GM18870 (cell line): ENCODE results near the gene SS18L1.

Experiments used
- ATAC-seq: cut with Tn5 transposase; IDR thresholded peaks from one replicate; pipeline ENCODE4 v1.9.1; 2021; ENCODE audit warnings: moderate library complexity; ENCODE audit not compliant: unreplicated experiment

The SS18L1 gene

GRCh38 chr20:62151835-62152364 is 8.3 kb downstream of the SS18L1 start:
- no peak for ATAC-seq

GRCh38 chr20:62155428-62156253 is 12.1 kb downstream of the SS18L1 start:
- no peak for ATAC-seq

- no peak for ATAC-seq
Measured at GRCh38 chr20:62156254-62156556, 12.6 kb downstream of the SS18L1 start.

GRCh38 chr20:62156592-62157386 is 13.2 kb downstream of the SS18L1 start:
- no peak for ATAC-seq

- no peak for ATAC-seq
Measured at GRCh38 chr20:62157387-62158087, 14.0 kb downstream of the SS18L1 start.

GRCh38 chr20:62158088-62158400 is 14.5 kb downstream of the SS18L1 start:
- no peak for ATAC-seq

GRCh38 chr20:62158541-62158940 is 15.0 kb downstream of the SS18L1 start:
- no peak for ATAC-seq

GRCh38 chr20:62159052-62159451 is 15.5 kb downstream of the SS18L1 start:
- ATAC-seq = no peak

GRCh38 chr20:62159839-62160238 is 16.3 kb downstream of the SS18L1 start:
- ATAC-seq = no peak

GRCh38 chr20:62160253-62160652 is 16.7 kb downstream of the SS18L1 start:
- ATAC-seq = no peak

- no peak for ATAC-seq
Measured at GRCh38 chr20:62160876-62161275, 17.3 kb downstream of the SS18L1 start.

- no peak for ATAC-seq
Measured at GRCh38 chr20:62161347-62161746, 17.8 kb downstream of the SS18L1 start.

GRCh38 chr20:62162765-62163484 is 19.4 kb downstream of the SS18L1 start:
- no peak for ATAC-seq

GRCh38 chr20:62163485-62163865 is 19.9 kb downstream of the SS18L1 start:
- ATAC-seq = no peak

- no peak for ATAC-seq
Measured at GRCh38 chr20:62163986-62164762, 20.6 kb downstream of the SS18L1 start.

GRCh38 chr20:62164879-62165761 is 21.6 kb downstream of the SS18L1 start:
- ATAC-seq = no peak

GRCh38 chr20:62165762-62166399 is 22.3 kb downstream of the SS18L1 start:
- no peak for ATAC-seq

- no peak for ATAC-seq
Measured at GRCh38 chr20:62167474-62167873, 23.9 kb downstream of the SS18L1 start.

- no peak for ATAC-seq
Measured at GRCh38 chr20:62168061-62168460, 24.5 kb downstream of the SS18L1 start.
